Jurkat, Clone E6-1 (cell line): ENCODE measurements around the gene PPP1R1A.
A peak's percentile ranks its signal among the peaks of the same experiment; 100 is the strongest.

Experiments used
- DNase-seq: peaks from one replicate; pipeline ENCODE4 v3.0.0-alpha.2; 2011; ENCODE audit warnings: low read depth, low spot score
- H3K4me3 ChIP-seq: 2 replicates; pipeline ENCODE4 v1.5.1; 2011; ENCODE audit warnings: mild to moderate bottlenecking, low read length, control low read depth, moderate library complexity

Gene PPP1R1A

GRCh38 chr12:54581412-54581811, 7.0 kb downstream of the PPP1R1A start:
- no peak for DNase-seq
- H3K4me3 ChIP-seq = no peak overlapping the region

- no peak overlapping the region for H3K4me3 ChIP-seq
- DNase-seq = peak; percentile 48
Measured at GRCh38 chr12:54579696-54580333, 8.6 kb downstream of the PPP1R1A start.

- H3K4me3 ChIP-seq = no peak overlapping the region
- no peak for DNase-seq
Measured at GRCh38 chr12:54579258-54579657, 9.2 kb downstream of the PPP1R1A start.

- no peak overlapping the region for H3K4me3 ChIP-seq
- DNase-seq = no peak
Measured at GRCh38 chr12:54578778-54579177, 9.7 kb downstream of the PPP1R1A start.

- H3K4me3 ChIP-seq = no peak overlapping the region
- DNase-seq = no peak
Measured at GRCh38 chr12:54572881-54573280, 15.6 kb downstream of the PPP1R1A start.

GRCh38 chr12:54571193-54572188, 17.0 kb downstream of the PPP1R1A start:
- no peak overlapping the region for H3K4me3 ChIP-seq
- DNase-seq = no peak

- H3K4me3 ChIP-seq = no peak overlapping the region
- DNase-seq = no peak
Measured at GRCh38 chr12:54569995-54570528, 18.4 kb downstream of the PPP1R1A start.

GRCh38 chr12:54569072-54569471, 19.4 kb downstream of the PPP1R1A start:
- no peak overlapping the region for H3K4me3 ChIP-seq
- no peak for DNase-seq

- DNase-seq = no peak
- H3K4me3 ChIP-seq = no peak overlapping the region
Measured at GRCh38 chr12:54566792-54567191, 21.7 kb downstream of the PPP1R1A start.

- H3K4me3 ChIP-seq = no peak overlapping the region
- no peak for DNase-seq
Measured at GRCh38 chr12:54565986-54566544, 22.4 kb downstream of the PPP1R1A start.

GRCh38 chr12:54565310-54565985, 23.0 kb downstream of the PPP1R1A start:
- H3K4me3 ChIP-seq = no peak overlapping the region
- no peak for DNase-seq

- H3K4me3 ChIP-seq = no peak overlapping the region
- DNase-seq = no peak
Measured at GRCh38 chr12:54564768-54565167, 23.7 kb downstream of the PPP1R1A start.

- H3K4me3 ChIP-seq = no peak overlapping the region
- DNase-seq = no peak
Measured at GRCh38 chr12:54563787-54564186, 24.7 kb downstream of the PPP1R1A start.

- DNase-seq = no peak
- H3K4me3 ChIP-seq = no peak overlapping the region
Measured at GRCh38 chr12:54562750-54563356, 25.6 kb downstream of the PPP1R1A start.

GRCh38 chr12:54561164-54561563, 27.3 kb downstream of the PPP1R1A start:
- no peak overlapping the region for H3K4me3 ChIP-seq
- no peak for DNase-seq

- DNase-seq = no peak
Measured at GRCh38 chr12:54560374-54560858, 28.0 kb downstream of the PPP1R1A start.

GRCh38 chr12:54558759-54559158, 29.7 kb downstream of the PPP1R1A start:
- no peak overlapping the region for H3K4me3 ChIP-seq
- DNase-seq = no peak

More at GRCh38 chr12:54560374-54560858, 28.0 kb downstream of the PPP1R1A start:
- no peak overlapping the region for H3K4me3 ChIP-seq

- DNase-seq = no peak
- H3K4me3 ChIP-seq = no peak overlapping the region
Measured at GRCh38 chr12:54558311-54558710, 30.1 kb downstream of the PPP1R1A start.
